HG03175 (cell line): Measurements from ENCODE around the gene SMR3A.
A peak's percentile ranks its signal among the peaks of the same experiment; 100 is the strongest.

Experiments used
- ATAC-seq: cut with Tn5 transposase; IDR thresholded peaks from one replicate; pipeline ENCODE4 v1.9.1; 2021; ENCODE audit warnings: mild to moderate bottlenecking, moderate library complexity; ENCODE audit not compliant: unreplicated experiment

Gene SMR3A

DNA sequence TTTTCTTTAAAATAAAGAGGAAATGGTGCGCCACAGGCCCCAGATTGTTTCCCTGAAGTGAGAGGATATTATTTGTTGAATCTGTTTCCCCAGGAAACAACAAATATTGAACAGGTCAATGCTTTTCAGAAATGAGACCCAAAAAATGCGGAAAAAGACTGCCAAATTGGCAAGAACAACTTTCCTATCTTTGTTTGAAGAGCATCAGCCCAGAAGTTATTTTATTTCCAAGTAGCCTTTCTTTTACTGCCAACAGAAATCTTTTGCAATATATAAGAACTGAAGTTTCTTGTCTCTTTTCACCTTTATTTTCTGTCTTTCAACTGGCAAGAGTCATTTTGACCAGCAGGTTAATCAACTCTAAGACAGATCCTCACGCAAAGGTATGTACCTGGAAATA lies at the start of gene SMR3A:
TSS of gene SMR3A (plus strand) at position 301 of the 400 bp plus-strand sequence. CDS start 1,356 bp downstream, outside the sequence.
- no peak for ATAC-seq

GRCh38 chr4:70313736-70314135 lies 46.8 kb upstream of the SMR3A start:
- no peak for ATAC-seq

DNA sequence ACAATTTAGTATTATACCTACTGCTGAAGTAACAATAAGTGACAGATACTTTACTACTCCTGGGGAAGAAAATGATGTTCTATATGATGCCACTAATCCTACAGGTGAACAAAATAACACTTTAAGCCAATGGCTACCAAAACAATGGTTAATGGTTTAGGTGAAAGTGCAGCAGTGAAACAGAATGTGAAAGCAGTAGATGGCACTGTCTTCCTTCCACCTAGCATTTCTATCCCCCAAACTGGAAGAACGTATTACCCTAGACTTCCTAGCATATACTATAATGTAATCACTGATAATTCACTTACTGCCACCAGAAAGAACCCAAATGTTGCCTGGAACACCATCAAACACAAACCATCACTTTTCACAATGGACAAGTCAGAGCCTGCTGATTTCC lies 44.6 kb upstream of the SMR3A start:
- peak; percentile 77 for ATAC-seq

DNA sequence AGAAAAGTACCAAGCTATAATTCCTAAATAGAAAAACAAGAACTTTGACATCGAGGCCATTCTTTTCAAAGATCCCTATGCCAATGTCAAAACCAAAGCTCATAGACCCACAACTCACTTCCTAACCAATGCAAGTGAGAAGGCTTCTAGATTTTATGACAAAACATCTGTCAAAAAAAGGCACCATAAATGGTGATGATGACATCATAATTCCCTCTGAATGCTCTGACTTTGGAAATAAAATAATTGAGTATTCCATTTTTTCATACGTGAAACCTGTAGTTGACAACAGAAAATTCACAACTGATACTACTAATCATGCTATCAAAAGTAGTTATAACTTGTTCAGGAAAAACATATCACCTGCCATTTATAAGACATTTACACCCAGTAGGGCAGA lies 34.5 kb upstream of the SMR3A start:
- no peak for ATAC-seq

GRCh38 chr4:70334681-70335080 lies 25.9 kb upstream of the SMR3A start, which contains the start of gene CABS1:
Gene CABS1, plus strand, starts transcription at chr4:70334981. Its CDS starts 59 bp downstream, at chr4:70335040.
- ATAC-seq = no peak

- no peak for ATAC-seq
Measured at GRCh38 chr4:70336043-70336442, 24.5 kb upstream of the SMR3A start.

GRCh38 chr4:70337886-70338420 lies 22.6 kb upstream of the SMR3A start:
- ATAC-seq = no peak

- ATAC-seq = no peak
Measured at GRCh38 chr4:70356185-70356584, 4.4 kb upstream of the SMR3A start.

- ATAC-seq = no peak
Measured at GRCh38 chr4:70359115-70359661, 1.4 kb upstream of the SMR3A start.

GRCh38 chr4:70364002-70364401 lies 3.4 kb downstream of the SMR3A start:
- ATAC-seq = no peak

- ATAC-seq = no peak
Measured at GRCh38 chr4:70365479-70365878, 4.9 kb downstream of the SMR3A start.

DNA sequence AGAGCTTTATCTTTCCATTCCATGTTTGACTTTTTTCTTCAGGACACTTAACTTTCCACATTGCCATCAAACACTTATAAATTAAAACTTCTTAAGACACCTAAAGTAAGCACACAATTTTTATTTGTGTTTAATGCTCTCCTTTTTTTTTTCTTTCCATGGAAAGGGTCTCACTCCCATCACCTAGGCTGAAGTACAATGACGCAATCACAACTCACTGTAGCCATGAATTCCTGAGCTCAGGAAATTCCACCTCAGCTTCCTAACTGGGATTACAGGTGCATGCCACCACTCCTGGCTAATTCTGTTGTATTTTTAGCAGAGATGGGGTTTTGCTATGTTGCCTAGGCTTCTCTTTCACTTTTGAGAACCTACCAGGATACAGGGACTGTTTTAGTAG lies 7.3 kb downstream of the SMR3A start:
- no peak for ATAC-seq

GRCh38 chr4:70371987-70372386 lies 11.4 kb downstream of the SMR3A start:
- ATAC-seq = no peak

DNA sequence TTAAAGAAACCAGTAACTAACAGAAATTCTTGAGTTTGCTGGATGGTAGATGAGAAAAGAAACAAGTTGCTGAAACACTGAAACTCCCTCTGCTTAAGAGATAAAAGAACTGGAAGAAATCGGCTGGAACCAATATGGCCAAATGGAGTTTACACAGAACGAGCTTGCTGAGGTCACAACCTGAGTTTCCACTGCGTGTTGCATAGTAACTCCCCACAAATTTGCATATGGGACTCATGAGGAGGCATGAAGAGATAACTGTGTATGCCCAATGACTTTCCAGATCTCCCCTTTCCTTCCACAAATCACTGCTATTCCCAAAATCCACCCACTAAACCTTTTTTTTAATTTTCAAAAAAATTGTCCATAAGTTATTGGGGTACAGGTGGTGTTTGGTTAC lies 12.2 kb downstream of the SMR3A start:
- no peak for ATAC-seq

DNA sequence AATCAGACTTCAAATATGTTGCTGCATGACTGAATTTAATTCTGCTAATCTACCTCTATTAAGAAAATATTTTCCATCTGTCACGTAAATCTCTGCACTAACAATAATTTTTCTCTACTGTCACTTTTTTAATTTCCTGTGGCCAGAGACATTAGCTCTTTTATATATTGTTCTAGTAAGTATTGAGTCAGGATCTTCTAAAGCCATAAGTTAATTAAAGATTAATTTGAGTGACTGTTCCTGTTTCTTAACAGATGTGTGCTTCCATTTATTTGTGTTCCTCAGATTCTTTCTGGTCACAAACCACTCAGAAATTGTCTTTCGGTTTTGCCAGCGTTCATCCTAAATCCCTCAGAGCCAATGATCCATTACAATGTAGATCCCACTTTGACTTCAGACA lies 20.0 kb downstream of the SMR3A start:
- no peak for ATAC-seq

DNA sequence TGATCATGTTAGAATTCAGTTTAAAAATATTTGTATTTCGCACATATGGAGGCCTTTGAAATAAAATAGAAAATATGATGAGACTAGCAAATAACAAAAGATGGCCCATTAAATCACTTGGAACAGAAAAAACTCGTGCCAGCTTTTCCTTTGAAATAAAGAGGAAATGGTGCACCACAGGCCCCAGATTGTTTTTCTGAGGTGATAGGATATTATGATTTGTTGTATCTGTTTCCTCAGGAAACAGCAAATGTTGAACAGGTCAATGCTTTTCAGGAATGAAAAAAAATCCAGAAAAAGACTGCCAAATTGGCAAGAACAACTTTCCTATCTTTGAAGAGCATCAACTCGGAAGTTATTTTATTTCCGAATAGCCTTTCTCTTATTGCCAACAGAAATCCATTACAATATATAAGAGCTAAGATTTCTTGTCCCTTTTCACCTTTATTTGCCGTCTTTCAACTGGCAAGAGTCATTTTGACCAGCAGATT lies 22.2 kb downstream of the SMR3A start, which contains the start of gene SMR3B:
TSS of gene SMR3B (plus strand) at position 441 of the 491 bp plus-strand sequence. CDS start 1,380 bp downstream, outside the sequence.
- ATAC-seq = no peak

DNA sequence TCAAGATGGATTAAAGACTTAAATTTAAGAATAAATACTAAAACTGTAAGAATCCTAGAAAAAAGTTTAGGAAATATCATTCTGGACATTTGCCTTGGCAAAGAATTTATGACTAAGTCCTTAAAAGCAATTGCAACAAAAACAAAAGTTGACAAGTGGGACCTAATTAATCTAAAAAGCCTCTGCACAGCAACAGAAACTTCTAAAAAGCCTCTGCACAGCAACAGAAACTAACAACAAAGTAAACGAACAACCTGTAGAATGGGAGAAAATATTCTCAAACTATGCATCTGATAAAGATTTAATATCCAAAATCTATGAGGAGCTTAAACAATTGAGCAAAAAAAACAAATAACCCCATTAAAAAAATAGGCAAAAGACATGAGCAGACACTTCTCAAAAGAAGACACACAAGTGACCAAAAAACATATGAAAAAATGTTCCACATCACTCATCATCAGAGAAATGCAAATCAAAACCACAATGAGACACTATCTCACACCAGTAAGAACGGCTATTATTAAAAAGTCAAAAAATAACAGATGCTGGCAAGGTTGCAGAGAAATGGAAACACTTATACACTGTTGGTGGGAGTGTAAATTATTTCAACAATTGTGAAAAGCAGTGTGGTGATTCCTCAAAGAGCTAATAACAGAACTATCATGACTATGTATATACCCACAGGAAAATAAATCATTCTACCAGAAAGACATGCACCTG lies 31.7 kb downstream of the SMR3A start:
- peak; percentile 64 for ATAC-seq

GRCh38 chr4:70397580-70397979 lies 37.0 kb downstream of the SMR3A start, which contains the start of gene OPRPN:
Gene OPRPN, plus strand, starts transcription at chr4:70397940. Its CDS starts 1,346 bp downstream, at chr4:70399286.
- no peak for ATAC-seq

GRCh38 chr4:70399319-70399718 lies 38.8 kb downstream of the SMR3A start:
- peak; percentile 86 for ATAC-seq

DNA sequence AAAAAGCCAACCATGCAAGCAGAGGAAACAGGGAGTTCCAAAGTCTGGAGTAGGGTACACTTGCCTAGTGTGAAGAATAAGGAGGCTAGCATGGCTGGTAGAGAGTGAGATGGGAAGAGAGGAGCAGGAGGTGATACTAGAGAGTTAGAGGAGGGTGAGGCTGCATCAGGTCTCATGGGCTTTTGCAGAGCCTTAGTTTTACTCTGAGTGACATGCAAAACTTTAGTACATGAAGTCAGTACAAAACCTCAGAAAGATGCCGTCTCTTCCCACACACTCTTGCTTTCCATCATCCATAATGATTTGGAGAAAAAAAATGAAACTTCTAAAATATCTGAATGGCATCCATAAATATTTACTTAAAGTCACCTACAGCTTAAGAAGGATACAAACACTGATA lies 42.2 kb downstream of the SMR3A start:
- no peak for ATAC-seq

DNA sequence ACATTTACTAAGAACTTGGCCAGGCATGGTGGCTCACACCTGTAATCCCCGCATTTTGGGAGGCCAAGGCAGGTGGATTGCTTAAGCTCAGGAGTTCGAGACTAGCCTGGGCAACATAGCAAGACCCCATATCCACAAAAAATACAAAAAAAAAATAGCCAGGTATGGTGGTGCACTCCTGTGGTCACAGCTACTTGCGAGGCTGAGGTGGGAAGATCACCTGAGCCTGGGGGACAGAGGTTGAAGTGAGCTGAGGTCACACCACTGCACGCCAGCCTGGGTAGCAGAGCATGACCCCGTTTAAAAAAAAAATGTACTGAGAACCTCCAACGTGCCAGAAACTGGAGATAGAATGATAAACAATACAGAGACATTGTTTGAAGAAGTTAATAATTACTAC lies 45.2 kb downstream of the SMR3A start:
- peak; percentile 48 for ATAC-seq
